ENCODE results near the gene WSB1.

WSB1 gene

DNA sequence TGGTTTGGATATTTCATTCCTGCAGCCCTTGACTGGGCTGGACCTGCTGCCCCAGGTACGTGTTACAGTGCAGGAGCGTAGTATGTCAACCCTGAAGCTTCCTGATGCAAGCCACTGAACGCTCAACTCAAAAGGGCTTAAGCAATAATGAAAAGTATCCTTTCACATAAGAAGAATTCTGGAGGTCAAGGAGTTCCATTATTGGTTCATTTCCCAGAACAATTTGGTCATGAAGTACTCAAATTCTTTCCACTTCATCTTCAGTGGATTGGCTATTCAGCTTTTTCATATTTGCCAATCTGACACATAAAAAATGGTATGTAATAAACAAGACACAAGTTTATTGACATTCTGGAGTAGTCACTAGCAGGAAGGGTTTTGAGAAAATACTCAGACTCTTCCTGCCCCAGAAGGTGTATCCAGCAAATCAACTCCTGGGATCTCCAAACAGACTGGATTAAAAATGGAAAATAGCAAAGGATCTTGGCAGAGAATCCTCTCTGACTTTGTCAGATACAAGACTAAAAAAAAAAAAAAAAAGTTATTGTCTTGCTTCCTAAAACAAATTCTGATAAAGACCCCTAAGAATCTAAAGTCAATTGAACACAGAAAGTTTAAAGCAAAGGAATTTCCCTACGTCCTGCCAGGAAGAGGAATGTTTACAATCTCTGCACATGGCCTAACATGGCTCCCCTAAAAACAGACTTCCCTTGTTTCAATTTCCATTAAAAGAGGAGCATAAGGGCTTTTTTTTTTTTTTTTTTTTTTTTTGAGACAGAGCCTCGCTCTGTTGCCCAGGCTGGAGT, 37.5 kb upstream of the WSB1 start:
- DNase-seq (ENCODE audit: low read depth), result peak; percentile 94
- TF ChIP-seq, protein P1, sequence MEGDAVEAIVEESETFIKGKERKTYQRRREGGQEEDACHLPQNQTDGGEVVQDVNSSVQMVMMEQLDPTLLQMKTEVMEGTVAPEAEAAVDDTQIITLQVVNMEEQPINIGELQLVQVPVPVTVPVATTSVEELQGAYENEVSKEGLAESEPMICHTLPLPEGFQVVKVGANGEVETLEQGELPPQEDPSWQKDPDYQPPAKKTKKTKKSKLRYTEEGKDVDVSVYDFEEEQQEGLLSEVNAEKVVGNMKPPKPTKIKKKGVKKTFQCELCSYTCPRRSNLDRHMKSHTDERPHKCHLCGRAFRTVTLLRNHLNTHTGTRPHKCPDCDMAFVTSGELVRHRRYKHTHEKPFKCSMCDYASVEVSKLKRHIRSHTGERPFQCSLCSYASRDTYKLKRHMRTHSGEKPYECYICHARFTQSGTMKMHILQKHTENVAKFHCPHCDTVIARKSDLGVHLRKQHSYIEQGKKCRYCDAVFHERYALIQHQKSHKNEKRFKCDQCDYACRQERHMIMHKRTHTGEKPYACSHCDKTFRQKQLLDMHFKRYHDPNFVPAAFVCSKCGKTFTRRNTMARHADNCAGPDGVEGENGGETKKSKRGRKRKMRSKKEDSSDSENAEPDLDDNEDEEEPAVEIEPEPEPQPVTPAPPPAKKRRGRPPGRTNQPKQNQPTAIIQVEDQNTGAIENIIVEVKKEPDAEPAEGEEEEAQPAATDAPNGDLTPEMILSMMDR (IDR thresholded peaks at IDR 0.05; ENCODE audit: low read length, missing control alignments), result no peak
- H3K4me3 ChIP-seq (replicated peaks; ENCODE audit: low read depth, low read length), result no peak overlapping the region

DNA sequence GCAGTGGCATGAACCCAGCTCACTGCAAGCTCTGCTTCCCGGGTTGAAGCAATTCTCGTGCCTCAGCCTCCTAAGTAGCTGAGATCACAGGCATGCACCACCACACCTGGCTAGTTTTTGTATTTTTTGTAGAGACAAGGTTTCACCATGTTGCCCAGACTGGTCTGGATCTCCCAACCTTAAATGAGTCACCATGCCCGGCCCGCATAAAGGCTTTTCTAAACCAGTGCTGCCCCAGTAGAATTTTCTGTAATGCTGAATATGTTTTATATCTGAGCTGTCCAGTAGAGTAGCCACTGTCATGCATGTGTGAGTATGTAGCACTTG, 36.9 kb upstream of the WSB1 start:
- H3K4me3 ChIP-seq (replicated peaks; ENCODE audit: low read depth, low read length), result no peak overlapping the region
- TF ChIP-seq, protein P1 (IDR thresholded peaks at IDR 0.05; ENCODE audit: low read length, missing control alignments), result no peak
- no peak for DNase-seq (ENCODE audit: low read depth)

DNA sequence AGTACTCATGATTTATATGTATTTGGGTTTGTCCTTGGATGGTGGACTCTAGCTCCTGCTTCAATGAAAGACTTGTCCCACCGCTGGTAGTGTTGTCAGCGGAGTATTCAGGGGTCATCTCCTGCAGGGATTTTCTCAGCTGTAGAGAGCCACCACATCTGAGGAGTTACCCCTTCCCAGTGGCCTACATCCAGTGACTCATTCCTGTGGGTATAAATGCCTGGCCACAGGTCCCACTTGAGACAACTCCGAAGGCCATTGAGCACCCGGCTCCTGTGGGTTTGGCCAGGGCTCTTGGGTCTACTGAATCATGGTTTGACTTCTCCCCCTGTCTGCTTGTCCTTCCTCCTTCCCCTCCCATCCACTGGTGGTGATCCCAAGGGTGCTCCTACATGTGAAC, 34.6 kb upstream of the WSB1 start:
- no peak for DNase-seq (ENCODE audit: low read depth)
- H3K4me3 ChIP-seq (replicated peaks; ENCODE audit: low read depth, low read length), result no peak overlapping the region
- TF ChIP-seq, protein P1 (IDR thresholded peaks at IDR 0.05; ENCODE audit: low read length, missing control alignments), result no peak

DNA sequence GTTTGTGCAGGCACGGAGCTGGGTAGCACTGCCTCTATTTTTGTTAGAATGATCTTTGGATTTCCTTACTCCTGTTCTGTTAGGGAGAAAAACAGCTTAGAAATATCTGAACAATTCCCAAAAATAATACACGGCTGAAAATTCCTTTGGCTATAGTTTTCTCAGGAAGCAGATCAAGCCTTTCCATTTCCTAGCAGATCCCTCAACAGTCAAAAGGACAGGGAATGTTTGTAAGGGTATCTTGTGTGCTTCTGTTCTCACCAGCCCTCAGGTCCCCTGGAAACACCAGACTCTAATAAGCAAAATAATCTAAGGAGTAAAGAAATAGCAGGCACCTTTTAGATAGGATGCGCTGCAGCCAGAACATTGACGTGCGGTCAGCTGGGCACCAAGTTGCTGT, 30.5 kb upstream of the WSB1 start:
- TF ChIP-seq, protein P1 (IDR thresholded peaks at IDR 0.05; ENCODE audit: low read length, missing control alignments), result no peak
- DNase-seq (ENCODE audit: low read depth), result no peak
- H3K4me3 ChIP-seq (replicated peaks; ENCODE audit: low read depth, low read length), result no peak overlapping the region

DNA sequence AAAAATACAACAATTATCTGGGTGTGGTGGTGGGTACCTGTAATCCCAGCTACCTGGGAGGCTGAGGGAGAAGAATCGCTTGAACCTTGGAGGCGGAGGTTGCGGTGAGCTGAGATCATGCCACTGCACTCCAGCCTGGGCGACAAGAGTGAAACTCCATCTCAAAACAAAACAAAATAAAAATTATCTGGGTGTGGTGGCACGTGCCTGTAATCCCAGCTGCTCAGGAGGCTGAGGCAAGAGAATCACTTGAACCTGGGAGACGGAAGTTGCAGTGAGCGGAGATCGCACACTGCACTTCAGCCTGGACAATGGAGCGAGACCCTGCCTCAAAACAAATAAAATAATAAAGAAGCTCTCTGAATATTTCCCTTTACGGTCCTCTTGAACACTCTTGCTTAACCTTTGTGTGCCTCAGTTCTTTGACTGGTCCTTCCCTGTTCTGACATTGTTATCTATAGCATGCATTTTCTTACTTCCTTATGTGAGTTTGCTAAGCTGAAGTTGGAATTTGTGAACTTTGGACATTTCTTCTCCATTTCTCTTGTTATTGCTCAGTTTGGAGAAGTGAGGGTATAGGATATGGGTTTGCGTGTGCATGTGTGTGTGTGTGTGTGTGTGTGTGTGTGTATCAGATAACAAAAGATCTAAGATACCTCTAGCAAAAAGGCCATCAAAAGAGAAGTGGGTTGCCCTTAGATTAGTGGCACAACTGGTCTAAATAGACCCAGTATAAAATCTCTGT, 29.7 kb upstream of the WSB1 start:
- TF ChIP-seq, protein P1 (IDR thresholded peaks at IDR 0.05; ENCODE audit: low read length, missing control alignments), result no peak
- DNase-seq (ENCODE audit: low read depth), result no peak
- no peak overlapping the region for H3K4me3 ChIP-seq (replicated peaks; ENCODE audit: low read depth, low read length)

DNA sequence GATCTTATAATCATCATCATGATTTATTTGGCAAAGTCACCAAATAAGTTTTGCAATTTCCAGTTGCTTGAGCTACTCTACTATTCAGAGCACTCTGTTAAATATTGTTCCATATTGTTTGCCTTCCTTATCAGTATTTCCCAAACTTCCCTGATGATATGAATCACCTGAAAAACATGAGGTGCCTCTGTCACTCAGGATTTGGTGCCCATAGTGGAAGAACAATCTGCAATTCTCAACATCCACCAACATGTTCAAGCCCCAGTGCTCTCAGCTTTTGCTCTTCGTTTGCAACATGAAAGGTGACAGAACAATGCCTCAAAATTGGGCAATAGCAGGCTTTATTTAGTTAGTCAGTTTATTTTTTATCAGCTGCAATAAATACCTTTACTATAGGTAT, 28.6 kb upstream of the WSB1 start:
- TF ChIP-seq, protein P1 (IDR thresholded peaks at IDR 0.05; ENCODE audit: low read length, missing control alignments), result no peak
- no peak overlapping the region for H3K4me3 ChIP-seq (replicated peaks; ENCODE audit: low read depth, low read length)
- peak; percentile 60 for DNase-seq (ENCODE audit: low read depth)

Measured in fibroblast of pulmonary artery (primary cell).